ENCODE data around the gene CTU2. TPM values are rescaled to one million over a fixed set of nuclear protein-coding genes. Genes with fewer than 3 reads are reported as not detected.

CTU2 gene
- total and polyA plus RNA-seq, 2 donors from 2014 or later: 11.1 to 18.8 TPM

- Histone ChIP-seq H3K4me3 (ENCODE audit: low read length in 3 of 3) (peak overlapping the region; percentile 53 to 69 (median 53)), H3K9ac (ENCODE audit: low read length in 3 of 3) (peak overlapping the region in 2 of 3 donors; percentile 27 to 48), H3K9me3 (ENCODE audit: control insufficient read depth in 2 of 3, insufficient read depth in 1 of 3, low read length in 3 of 3) (no peaks in the 10 kb centered on the region), H3K27ac (ENCODE audit: low read depth in 2 of 2, low read length in 2 of 2) (no peak overlapping the region), H3K27me3 (ENCODE audit: control insufficient read depth, insufficient read depth, low read length) (no peaks in the 10 kb centered on the region), H3K4me1 (ENCODE audit: control insufficient read depth in 2 of 3, insufficient read depth in 2 of 3, low read depth in 1 of 3, low read length in 3 of 3) (peaks cover 0 to 34% (median 7%) of the 10 kb centered on the region in 3 donors), H3K36me3 (ENCODE audit: control insufficient read depth in 2 of 3, insufficient read depth in 3 of 3, low read length in 3 of 3) (peaks cover 0 to 3% (median 1%) of the 10 kb centered on the region in 3 donors)
- TF ChIP-seq CTCF (IDR thresholded peaks at IDR 0.05; ENCODE audit: borderline replicate concordance, extremely low read depth, insufficient read depth): no peak
- FAIRE-seq (no peak), DNase-seq (no peak)
- intact Hi-C loops (cut with DNase I): no loop called here
Measured at GRCh38 chr16:88705076-88705684, 1.1 kb upstream of the CTU2 start.

GRCh38 chr16:88705801-88706228 lies 488 bp upstream of the CTU2 start:
- Histone ChIP-seq H3K9me3 (ENCODE audit: control insufficient read depth in 2 of 3, insufficient read depth in 1 of 3, low read length in 3 of 3) (no peaks in the 10 kb centered on the region), H3K36me3 (ENCODE audit: control insufficient read depth in 2 of 3, insufficient read depth in 3 of 3, low read length in 3 of 3) (no peaks in the 10 kb centered on the region), H3K4me3 (ENCODE audit: low read length in 3 of 3) (peak overlapping the region; percentile 53 to 95 (median 69)), H3K4me1 (ENCODE audit: control insufficient read depth in 2 of 3, insufficient read depth in 2 of 3, low read depth in 1 of 3, low read length in 3 of 3) (peaks cover 0 to 29% (median 7%) of the 10 kb centered on the region in 3 donors), H3K27ac (ENCODE audit: low read depth in 2 of 2, low read length in 2 of 2) (no peak overlapping the region), H3K9ac (ENCODE audit: low read length in 3 of 3) (peak overlapping the region; percentile 27 to 64 (median 48)), H3K27me3 (ENCODE audit: control insufficient read depth, insufficient read depth, low read length) (no peaks in the 10 kb centered on the region)
- intact Hi-C loops (cut with DNase I): no loop called here
- no peak for FAIRE-seq
- peak in 2 of 5 donors; percentile 27 to 31 for DNase-seq
- TF ChIP-seq CTCF (IDR thresholded peaks at IDR 0.05; ENCODE audit: borderline replicate concordance, extremely low read depth, insufficient read depth): no peak

- Histone ChIP-seq H3K9ac (ENCODE audit: low read length in 3 of 3) (peak overlapping the region in 2 of 3 donors; percentile 85 to 86), H3K4me1 (ENCODE audit: control insufficient read depth in 2 of 3, insufficient read depth in 2 of 3, low read depth in 1 of 3, low read length in 3 of 3) (peaks cover 0 to 23% (median 7%) of the 10 kb centered on the region in 3 donors), H3K36me3 (ENCODE audit: control insufficient read depth in 2 of 3, insufficient read depth in 3 of 3, low read length in 3 of 3) (no peaks in the 10 kb centered on the region), H3K9me3 (ENCODE audit: control insufficient read depth in 2 of 3, insufficient read depth in 1 of 3, low read length in 3 of 3) (no peaks in the 10 kb centered on the region), H3K27ac (ENCODE audit: low read depth in 2 of 2, low read length in 2 of 2) (no peak overlapping the region), H3K27me3 (ENCODE audit: control insufficient read depth, insufficient read depth, low read length) (no peaks in the 10 kb centered on the region), H3K4me3 (ENCODE audit: low read length in 3 of 3) (peak overlapping the region; percentile 79 to 95 (median 94))
- intact Hi-C loops (cut with DNase I): no loop called here
- no peak for TF ChIP-seq CTCF (IDR thresholded peaks at IDR 0.05; ENCODE audit: borderline replicate concordance, extremely low read depth, insufficient read depth)
- DNase-seq (no peak), FAIRE-seq (no peak)
Measured at GRCh38 chr16:88706965-88707826, 893 bp downstream of the CTU2 start.

Data from kidney (tissue), 14 donors.